Activated naive CD8-positive, alpha-beta T cell treated with anti-CD3 and anti-CD28 coated beads for 36 hours (primary cell): ENCODE data around the gene FRK. TPM values are rescaled to one million over a fixed set of nuclear protein-coding genes. Genes with fewer than 3 reads are reported as not detected.
"Not testable (repeated sequence)": the region's sequence is repeated elsewhere in the genome, so short reads cannot be mapped to it uniquely, and the experiment has no call there.

ENCODE experiments used
- DNase-seq: peaks from one replicate; pipeline ENCODE4 v3.0.0; 2021
- H3K27ac Mint-ChIP-seq: one replicate; pipeline ENCODE4 v1.8.0; 2022; ENCODE audit warnings: mild to moderate bottlenecking, moderate library complexity, mixed read lengths
- H3K27me3 Mint-ChIP-seq: one replicate; pipeline ENCODE4 v1.8.0; 2022; ENCODE audit warnings: mild to moderate bottlenecking, mixed read lengths
- H3K36me3 Mint-ChIP-seq: one replicate; pipeline ENCODE4 v1.8.0; 2021; ENCODE audit warnings: mild to moderate bottlenecking, mixed read lengths
- H3K4me1 Mint-ChIP-seq: one replicate; pipeline ENCODE4 v1.8.0; 2021; ENCODE audit warnings: mixed read lengths
- H3K4me3 Mint-ChIP-seq: one replicate; pipeline ENCODE4 v1.8.0; 2022; ENCODE audit warnings: mild to moderate bottlenecking, moderate library complexity, mixed read lengths
- H3K9me3 Mint-ChIP-seq: one replicate; pipeline ENCODE4 v1.8.0; 2022; ENCODE audit warnings: mixed read lengths
- total RNA-seq, 2 experiments: library from RNA; stranded (reverse); gene quantifications; one replicate each; pipeline ENCODE4 v1.2.3, GENCODE V29; 2021

Gene FRK
- under 1 TPM; 0.06 to 0.08 TPM for total RNA-seq

- Mint-ChIP-seq H3K4me1 (no peaks in the 10 kb centered on the region), H3K27me3 (peaks cover 6% of the 10 kb centered on the region), H3K36me3 (no peaks in the 10 kb centered on the region), H3K4me3 (no peak within 1 kb of the TSS), H3K27ac (no peak within 1 kb of the TSS), H3K9me3 (no peaks in the 10 kb centered on the region)
- DNase-seq, result no peak
Measured at GRCh38 chr6:116060572-116061283, at the start of gene FRK. Gene FRK, minus strand, starts transcription at chr6:116060891. Its CDS starts 580 bp downstream, at chr6:116060311.

- Mint-ChIP-seq H3K27ac (no peak overlapping the region), H3K36me3 (peaks cover 16% of the 10 kb centered on the region), H3K9me3 (no peaks in the 10 kb centered on the region), H3K27me3 (no peaks in the 10 kb centered on the region), H3K4me1 (peaks cover 29% of the 10 kb centered on the region), H3K4me3 (no peak overlapping the region)
- DNase-seq, result no peak
Measured at GRCh38 chr6:116108836-116109235, 48.1 kb upstream of the FRK start.

- H3K27ac Mint-ChIP-seq, result no peak overlapping the region
- H3K4me3 Mint-ChIP-seq, result no peak overlapping the region
- H3K4me1 Mint-ChIP-seq, result peaks cover 49% of the 10 kb centered on the region
- H3K9me3 Mint-ChIP-seq, result no peaks in the 10 kb centered on the region
- H3K36me3 Mint-ChIP-seq, result peaks cover 15% of the 10 kb centered on the region
- no peaks in the 10 kb centered on the region for H3K27me3 Mint-ChIP-seq
- DNase-seq, result no peak
Measured at GRCh38 chr6:116106146-116106545, 45.5 kb upstream of the FRK start.

GRCh38 chr6:116105247-116105646 is 44.6 kb upstream of the FRK start:
- peaks cover 50% of the 10 kb centered on the region for H3K4me1 Mint-ChIP-seq
- no peak overlapping the region for H3K27ac Mint-ChIP-seq
- no peak for DNase-seq
- H3K36me3 Mint-ChIP-seq, result peaks cover 10% of the 10 kb centered on the region
- no peak overlapping the region for H3K4me3 Mint-ChIP-seq
- H3K9me3 Mint-ChIP-seq, result no peaks in the 10 kb centered on the region
- H3K27me3 Mint-ChIP-seq, result no peaks in the 10 kb centered on the region

- peaks cover 56% of the 10 kb centered on the region for H3K4me1 Mint-ChIP-seq
- DNase-seq, result no peak
- no peaks in the 10 kb centered on the region for H3K9me3 Mint-ChIP-seq
- H3K27ac Mint-ChIP-seq, result no peak overlapping the region
- no peak overlapping the region for H3K4me3 Mint-ChIP-seq
- H3K27me3 Mint-ChIP-seq, result no peaks in the 10 kb centered on the region
- peaks cover 9% of the 10 kb centered on the region for H3K36me3 Mint-ChIP-seq
Measured at GRCh38 chr6:116104636-116105035, 43.9 kb upstream of the FRK start.

GRCh38 chr6:116102873-116103272 is 42.2 kb upstream of the FRK start:
- H3K27me3 Mint-ChIP-seq, result no peaks in the 10 kb centered on the region
- DNase-seq, result no peak
- peaks cover 55% of the 10 kb centered on the region for H3K4me1 Mint-ChIP-seq
- no peaks in the 10 kb centered on the region for H3K9me3 Mint-ChIP-seq
- peak overlapping the region; percentile 1 for H3K4me3 Mint-ChIP-seq
- peaks cover 5% of the 10 kb centered on the region for H3K36me3 Mint-ChIP-seq
- H3K27ac Mint-ChIP-seq, result no peak overlapping the region

GRCh38 chr6:116101790-116102189 is 41.1 kb upstream of the FRK start:
- Mint-ChIP-seq H3K36me3 (peaks cover 5% of the 10 kb centered on the region), H3K4me1 (peaks cover 55% of the 10 kb centered on the region), H3K27ac (peak overlapping the region; percentile 88), H3K4me3 (peak overlapping the region; percentile 93), H3K27me3 (no peaks in the 10 kb centered on the region), H3K9me3 (peaks cover under 1% of the 10 kb centered on the region)
- DNase-seq, result no peak

- Mint-ChIP-seq H3K4me3 (peak overlapping the region; percentile 93), H3K9me3 (peaks cover 5% of the 10 kb centered on the region), H3K27me3 (no peaks in the 10 kb centered on the region), H3K36me3 (peaks cover 5% of the 10 kb centered on the region), H3K4me1 (peaks cover 55% of the 10 kb centered on the region), H3K27ac (peak overlapping the region; percentile 88)
- DNase-seq, result no peak
Measured at GRCh38 chr6:116101302-116101718, 40.6 kb upstream of the FRK start.

- Mint-ChIP-seq H3K27me3 (no peaks in the 10 kb centered on the region), H3K4me3 (peak within 1 kb of the TSS; percentile 93)
Measured at GRCh38 chr6:116100419-116101301, 40.0 kb upstream of the FRK start, which contains the start of gene NT5DC1. Gene NT5DC1, plus strand, starts transcription at chr6:116100853. Its CDS starts 78 bp downstream, at chr6:116100931.

GRCh38 chr6:116099036-116099435 is 38.3 kb upstream of the FRK start:
- H3K27ac Mint-ChIP-seq, result no peak overlapping the region
- peaks cover 14% of the 10 kb centered on the region for H3K9me3 Mint-ChIP-seq
- H3K4me3 Mint-ChIP-seq, result no peak overlapping the region
- H3K36me3 Mint-ChIP-seq, result peaks cover 12% of the 10 kb centered on the region
- peaks cover 33% of the 10 kb centered on the region for H3K4me1 Mint-ChIP-seq
- no peaks in the 10 kb centered on the region for H3K27me3 Mint-ChIP-seq
- DNase-seq, result no peak

More at GRCh38 chr6:116100419-116101301, 40.0 kb upstream of the FRK start, which contains the start of gene NT5DC1:
- peak within 1 kb of the TSS; percentile 88 for H3K27ac Mint-ChIP-seq
- peaks cover 10% of the 10 kb centered on the region for H3K36me3 Mint-ChIP-seq
- H3K4me1 Mint-ChIP-seq, result peaks cover 49% of the 10 kb centered on the region
- peak; percentile 91 for DNase-seq
- H3K9me3 Mint-ChIP-seq, result peaks cover 12% of the 10 kb centered on the region

GRCh38 chr6:116096979-116097816 is 36.5 kb upstream of the FRK start:
- Mint-ChIP-seq H3K9me3 (peaks cover 14% of the 10 kb centered on the region), H3K27ac (no peak overlapping the region), H3K4me3 (no peak overlapping the region), H3K36me3 (peaks cover 7% of the 10 kb centered on the region), H3K27me3 (no peaks in the 10 kb centered on the region), H3K4me1 (peaks cover 17% of the 10 kb centered on the region)
- no peak for DNase-seq

- H3K27me3 Mint-ChIP-seq, DNase-seq, H3K36me3 Mint-ChIP-seq, H3K27ac Mint-ChIP-seq, H3K4me3 Mint-ChIP-seq, H3K4me1 Mint-ChIP-seq: not testable (repeated sequence)
- peaks cover 14% of the 10 kb centered on the region for H3K9me3 Mint-ChIP-seq
Measured at GRCh38 chr6:116096048-116096759, 35.5 kb upstream of the FRK start.

- no peak for DNase-seq
- peaks cover 14% of the 10 kb centered on the region for H3K9me3 Mint-ChIP-seq
- no peak overlapping the region for H3K27ac Mint-ChIP-seq
- H3K36me3 Mint-ChIP-seq, result peaks cover 7% of the 10 kb centered on the region
- no peak overlapping the region for H3K4me3 Mint-ChIP-seq
- peaks cover 1% of the 10 kb centered on the region for H3K4me1 Mint-ChIP-seq
- no peaks in the 10 kb centered on the region for H3K27me3 Mint-ChIP-seq
Measured at GRCh38 chr6:116094041-116094440, 33.4 kb upstream of the FRK start.

GRCh38 chr6:116090251-116090650 is 29.6 kb upstream of the FRK start:
- H3K36me3 Mint-ChIP-seq, result no peaks in the 10 kb centered on the region
- no peak overlapping the region for H3K27ac Mint-ChIP-seq
- no peak overlapping the region for H3K4me3 Mint-ChIP-seq
- H3K4me1 Mint-ChIP-seq, result peaks cover 2% of the 10 kb centered on the region
- no peak for DNase-seq
- no peaks in the 10 kb centered on the region for H3K9me3 Mint-ChIP-seq
- H3K27me3 Mint-ChIP-seq, result no peaks in the 10 kb centered on the region
